Left cardiac atrium (tissue), 4 donors: Measurements from ENCODE around the gene TMPRSS2. TPM values are rescaled to one million over a fixed set of nuclear protein-coding genes. Genes with fewer than 3 reads are reported as not detected.
"Not testable (repeated sequence)": the region's sequence is repeated elsewhere in the genome, so short reads cannot be mapped to it uniquely, and the experiment has no call there.

Source experiments
- ATAC-seq, 2 donors: fragments of 200-7000 bp; cut with Tn5 transposase; one replicate each; pipeline ENCODE4 v1.9.1; 2020; ENCODE audit warnings: mild to moderate bottlenecking in 2 of 2, moderate library complexity in 2 of 2
- DNase-seq: peaks from one replicate; pipeline ENCODE4 v3.0.0-alpha.2; 2020
- intact Hi-C, 2 donors: fragments of 100-400 bp; cut with DNase I; formaldehyde crosslinking; loops; one replicate each; pipeline versions ENCODE4 v1.14.1 to v1.15.1; 2022 to 2023
- total RNA-seq, 2 donors: library from RNA; stranded (reverse); fragmentation: NEBNext Ultra II Directional; extraction: Animal tissue kit (Norgen Biotek cat#: 25700); gene quantifications; one replicate each; pipeline ENCODE4 v1.2.1, GENCODE V29; 2021
- donor health status: DM: no; HTN: yes; CAD: no.
- donor health status: DM: no; HTN: yes; CAD: no; lungs with severe emphysema.
- donor health status: DM: yes; HTN: yes; CAD: no.
- donor health status: Dilated cardiomyopathy.

The TMPRSS2 gene
- total RNA-seq, 2 donors from 2014 or later, result not detected

DNA sequence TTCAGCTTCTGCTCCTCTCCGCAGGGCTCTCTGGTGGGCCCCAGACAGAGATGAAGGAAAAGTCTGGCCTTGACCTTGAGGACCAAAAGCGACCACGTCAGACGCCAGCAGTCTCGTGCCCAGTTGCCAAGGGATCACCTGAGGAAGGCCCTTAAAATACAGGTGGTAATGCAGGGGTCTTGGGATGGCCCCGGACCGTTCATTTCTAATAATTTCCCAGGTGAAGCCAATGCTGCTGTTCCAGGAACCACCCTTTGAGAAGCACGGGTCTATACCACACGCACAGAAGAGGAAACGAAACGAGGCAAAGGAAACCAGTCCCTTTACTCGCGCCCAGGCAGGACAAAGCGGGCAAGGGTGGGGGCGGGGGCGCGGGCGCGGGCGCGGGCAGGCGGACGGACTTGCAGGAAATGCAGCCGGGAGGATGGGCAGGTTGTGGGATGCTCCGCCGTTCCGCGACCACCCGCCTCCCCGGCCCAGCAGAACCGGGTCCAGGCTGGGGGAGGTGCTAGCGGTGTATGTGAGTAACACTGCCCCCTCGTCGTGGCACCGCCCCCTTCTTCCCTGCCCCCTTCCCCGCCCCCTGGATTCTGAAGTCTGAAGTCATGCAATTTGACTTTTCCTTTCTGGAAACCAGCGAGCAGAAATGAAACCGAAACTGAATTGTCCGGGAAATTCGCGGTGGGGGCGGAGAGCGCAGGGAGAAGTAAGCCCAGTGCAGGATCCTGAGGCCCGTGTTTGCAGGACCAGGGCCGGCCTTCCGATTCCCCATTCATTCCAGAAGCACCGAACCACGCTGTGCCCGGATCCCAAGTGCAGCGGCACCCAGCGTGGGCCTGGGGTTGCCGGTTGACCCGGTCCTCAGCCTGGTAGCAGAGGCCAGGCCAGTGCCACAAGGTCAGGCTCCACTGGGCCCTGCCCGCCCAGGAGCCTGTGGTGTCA, 87.8 kb downstream of the TMPRSS2 start:
- intact Hi-C loops, result loop anchor here in 1 of 2 donors (10.0 kb wide), 1 partner anchor 55 kb away; the partner anchor contains the start of gene MX2
- DNase-seq, result peak; percentile 88
- peak; percentile 92 to 97 for ATAC-seq

DNA sequence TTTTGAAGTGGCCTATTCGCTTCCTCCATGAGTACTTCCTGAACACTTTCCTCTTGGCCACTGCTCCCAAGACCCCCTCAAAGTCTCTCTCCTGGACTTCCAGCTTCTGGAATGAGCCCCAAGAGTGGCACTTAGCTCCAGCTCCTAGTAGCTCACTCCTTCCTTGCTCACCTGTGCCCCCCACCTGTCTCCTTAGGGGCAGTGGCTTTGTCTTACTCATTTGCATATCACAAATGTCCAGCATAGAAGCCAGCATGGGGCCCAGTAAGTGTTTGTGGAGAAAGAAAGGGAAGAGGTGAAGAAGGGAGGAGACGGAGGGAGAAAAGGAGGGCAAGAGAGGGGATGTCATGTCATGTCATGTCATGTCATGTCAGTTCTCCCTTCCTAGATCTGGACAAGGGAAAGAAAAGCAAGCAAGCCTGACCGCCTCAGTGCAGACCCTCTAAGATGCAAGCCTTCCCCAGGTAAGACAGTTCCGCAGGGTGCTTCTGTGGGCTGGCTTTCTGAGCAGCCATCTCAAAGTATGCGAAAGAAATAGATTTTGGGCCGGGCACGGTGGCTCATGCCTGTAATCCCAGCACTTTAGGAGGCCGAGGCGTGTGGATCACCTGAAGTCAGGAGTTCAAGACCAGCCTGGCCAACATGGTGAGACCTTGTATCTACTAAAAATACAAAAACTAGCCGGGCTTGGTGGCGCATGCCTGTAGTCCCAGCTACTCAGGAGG, 88.8 kb downstream of the TMPRSS2 start:
- no peak for DNase-seq
- intact Hi-C loops, result no loop called here
- no peak for ATAC-seq

DNA sequence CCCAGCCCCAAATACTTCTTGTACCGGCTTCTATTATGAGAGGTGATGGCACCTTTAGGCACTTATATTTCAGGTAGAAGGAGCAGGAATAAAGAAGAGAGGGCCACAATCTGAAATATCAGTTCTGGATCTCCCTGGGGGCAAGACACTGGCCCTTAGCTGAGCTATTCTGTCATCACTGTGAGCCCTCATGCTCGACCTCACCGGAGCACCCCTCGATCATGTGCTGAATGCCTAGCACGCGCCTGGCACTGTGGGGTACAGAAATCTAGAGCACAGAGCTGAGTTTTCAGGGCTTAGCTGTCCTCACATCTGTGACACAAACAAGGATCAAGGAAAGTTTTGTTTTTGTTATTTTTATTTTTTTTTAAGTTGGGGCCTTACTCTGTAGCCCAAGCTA, 89.6 kb downstream of the TMPRSS2 start:
- no peak for DNase-seq
- intact Hi-C loops, result no loop called here

DNA sequence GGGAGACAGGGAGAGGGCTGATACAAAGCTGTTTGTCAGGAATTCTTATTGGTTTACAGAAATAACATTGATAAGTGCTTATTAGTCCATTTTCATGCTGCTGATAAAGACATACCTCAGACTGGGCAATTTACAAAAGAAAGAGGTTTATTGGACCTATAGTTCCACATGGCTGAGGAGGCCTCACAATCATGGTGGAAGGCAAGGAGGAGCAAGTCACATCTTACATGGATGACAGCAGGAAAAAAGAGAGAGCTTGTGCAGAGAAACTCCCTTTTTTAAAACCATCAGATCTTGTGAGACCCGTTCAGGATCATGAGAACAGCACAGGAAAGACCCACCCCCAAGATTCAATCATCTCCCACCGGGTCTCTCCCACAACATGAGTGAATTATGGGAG, 90.5 kb downstream of the TMPRSS2 start:
- ATAC-seq, intact Hi-C loops, DNase-seq: not testable (repeated sequence)

More for the DNA sequence above, 89.6 kb downstream of the TMPRSS2 start:
- no peak for ATAC-seq

Other genes with a start within 250 kb of the TMPRSS2 start
- under 1 TPM in 1 of 2 donors, not detected in 1; 0.63 TPM for gene FAM3B, start 191.4 kb downstream of the TMPRSS2 start, total RNA-seq
- 10 to 100 TPM in 1 of 2 donors, 1 to 10 TPM in 1; 7.7 to 14.7 TPM for gene MX2, start 146.1 kb downstream of the TMPRSS2 start, total RNA-seq
- 10 to 100 TPM; 15.4 to 48.6 TPM for gene MX1, start 81.9 kb downstream of the TMPRSS2 start, total RNA-seq